Spinal cord (tissue), 4 donors: ENCODE measurements around the gene LETMD1. TPM values are rescaled to one million over a fixed set of nuclear protein-coding genes. Genes with fewer than 3 reads are reported as not detected.

ENCODE experiments used
- polyA plus RNA-seq, 2 donors: library from polyadenylated mRNA; unstranded; fragments of 120-200 nt; gene quantifications; one replicate each; pipeline ENCODE4 v1.2.1, GENCODE V29; 2013; ENCODE audit not compliant: insufficient read length in 2 of 2
- small RNA-seq: library from RNA; depleted of rRNA; stranded (forward); fragments of <200 nt; gene quantifications from one replicate; pipeline ENCODE3, GENCODE V24; 2014; ENCODE audit warnings: low replicate concordance
- total RNA-seq, 2 donors: library from RNA; depleted of rRNA in 1 of 2; stranded (reverse); fragments of 120-200 nt in 1 of 2; fragments of >200 nt in 1 of 2; gene quantifications; one replicate each; pipeline versions ENCODE4 v1.2.3 to v1.2.4, GENCODE V29; 2013 to 2014

Gene LETMD1
- total and polyA plus RNA-seq, 4 donors, result 66.5 to 105 (median 74.0) TPM

Small RNA genes within 50 kb of the gene (small RNA-seq; reads per million reads assigned to genes)
- gene RNU6-1273P (not detected), gene RNU6-87P (not detected)

Other genes with a start within 250 kb of the LETMD1 start
- not detected for gene TMPRSS12, start 205.4 kb upstream of the LETMD1 start, total RNA-seq
- under 1 TPM; 0.12 to 0.19 TPM for gene TMPRSS12, start 205.4 kb upstream of the LETMD1 start, polyA plus RNA-seq
- not detected for gene HIGD1C, start 95.8 kb upstream of the LETMD1 start, total RNA-seq
- under 1 TPM in 1 of 2 donors, not detected in 1; 0.53 TPM for gene HIGD1C, start 95.8 kb upstream of the LETMD1 start, polyA plus RNA-seq
- gene SLC11A2, start 21.9 kb upstream of the LETMD1 start, total RNA-seq, result 100 to 1,000 TPM in 1 of 2 donors, 10 to 100 TPM in 1; 52.0 to 102 TPM
- 10 to 100 TPM; 56.0 to 65.1 TPM for gene SLC11A2, start 21.9 kb upstream of the LETMD1 start, polyA plus RNA-seq
- gene CSRNP2, start 35.3 kb downstream of the LETMD1 start, total RNA-seq, result 10 to 100 TPM; 30.9 to 41.6 TPM
- 10 to 100 TPM; 53.4 to 61.1 TPM for gene CSRNP2, start 35.3 kb downstream of the LETMD1 start, polyA plus RNA-seq
- gene TFCP2, start 124.8 kb downstream of the LETMD1 start, total RNA-seq, result 10 to 100 TPM; 23.2 to 23.7 TPM
- 10 to 100 TPM; 49.1 to 50.6 TPM for gene TFCP2, start 124.8 kb downstream of the LETMD1 start, polyA plus RNA-seq
- 1 to 10 TPM; 8.8 to 9.1 TPM for gene POU6F1, start 169.7 kb downstream of the LETMD1 start, total RNA-seq
- 10 to 100 TPM; 33.5 to 44.2 TPM for gene POU6F1, start 169.7 kb downstream of the LETMD1 start, polyA plus RNA-seq
- 100 to 1,000 TPM in 1 of 2 donors, 10 to 100 TPM in 1; 69.4 to 124 TPM for gene DAZAP2, start 190.5 kb downstream of the LETMD1 start, total RNA-seq
- 100 to 1,000 TPM; 169 to 199 TPM for gene DAZAP2, start 190.5 kb downstream of the LETMD1 start, polyA plus RNA-seq
- 10 to 100 TPM in 1 of 2 donors, 1 to 10 TPM in 1; 5.1 to 17.6 TPM for gene SMAGP, start 222.1 kb downstream of the LETMD1 start, total RNA-seq
- 1 to 10 TPM; 6.0 to 8.3 TPM for gene SMAGP, start 222.1 kb downstream of the LETMD1 start, polyA plus RNA-seq